Suprapubic skin (tissue), 4 donors: ENCODE data around the gene OSGIN1. TPM values are rescaled to one million over a fixed set of nuclear protein-coding genes. Genes with fewer than 3 reads are reported as not detected.

Experiments
- DNase-seq, 2 donors: peaks; one replicate each; pipeline ENCODE4 v3.0.0-alpha.2; 2019; ENCODE audit warnings: low spot score in 2 of 2
- H3K27ac ChIP-seq: fragments of 200-600 bp; sonication (generic); one replicate; pipeline ENCODE4 v1.5.1; 2019
- H3K27me3 ChIP-seq: fragments of 200-600 bp; sonication (generic); one replicate; pipeline ENCODE4 v1.5.1; 2019
- H3K36me3 ChIP-seq: fragments of 200-600 bp; sonication (generic); one replicate; pipeline ENCODE4 v1.5.1; 2019
- H3K4me1 ChIP-seq: fragments of 200-600 bp; sonication (generic); one replicate; pipeline ENCODE4 v1.5.1; 2019
- H3K4me3 ChIP-seq: fragments of 200-600 bp; sonication (generic); one replicate; pipeline ENCODE4 v1.5.1; 2019; ENCODE audit warnings: mild to moderate bottlenecking
- H3K9me3 ChIP-seq: fragments of 200-600 bp; sonication (generic); one replicate; pipeline ENCODE4 v1.5.1; 2019
- CTCF ChIP-seq, 2 donors: fragments of 200-600 bp in 1 of 2; fragments of 450-650 bp in 1 of 2; sonication (generic) in 1 of 2; IDR thresholded peaks; one replicate each; pipeline ENCODE4 v1.5.1; 2016 to 2019; ENCODE audit warnings: antibody characterized with exemption in 2 of 2, mild to moderate bottlenecking in 1 of 2, moderate library complexity in 1 of 2
- EP300 ChIP-seq: sonication (generic); formaldehyde crosslinking; IDR thresholded peaks from one replicate; pipeline ENCODE4 v1.6.1; 2017; ENCODE audit warnings: antibody characterized with exemption
- POLR2A ChIP-seq, 2 donors: fragments of 450-650 bp; IDR thresholded peaks; one replicate each; pipeline ENCODE4 v1.6.1; 2017; ENCODE audit warnings: antibody characterized with exemption in 2 of 2, mild to moderate bottlenecking in 2 of 2, moderate library complexity in 2 of 2
- POLR2AphosphoS5 ChIP-seq, 3 donors: sonication (generic); formaldehyde crosslinking; IDR thresholded peaks; one replicate each; pipeline ENCODE4 v1.6.1; 2017; ENCODE audit warnings: antibody characterized with exemption in 3 of 3
- WGBS: methylation state at CpG from one replicate; pipeline ENCODE4 v1.1.5; 2018; 5-methylcytosine and 5-hydroxymethylcytosine counted together
- total RNA-seq, 4 donors: library from RNA; depleted of rRNA; stranded (reverse); fragments of >200 nt; gene quantifications; one replicate each; pipeline ENCODE4 v1.1.0, GENCODE V29; 2016

Gene OSGIN1
- total RNA-seq, 4 donors from 2014 or later = 1.0 to 2.2 (median 1.5) TPM

GRCh38 chr16:83908798-83909197, 44.2 kb upstream of the OSGIN1 start:
- H3K4me3 ChIP-seq = no peak overlapping the region
- H3K27me3 ChIP-seq = no peaks in the 10 kb centered on the region
- 100% methylated on average over 2 of the region's 2 CpGs for WGBS
- TF ChIP-seq POLR2AphosphoS5 (IDR thresholded peaks at IDR 0.05) (no peak), CTCF (IDR thresholded peaks at IDR 0.05) (no peak), EP300 (no peak), POLR2A (IDR thresholded peaks at IDR 0.05) (no peak)
- H3K4me1 ChIP-seq = no peaks in the 10 kb centered on the region
- H3K9me3 ChIP-seq = no peaks in the 10 kb centered on the region
- DNase-seq = no peak
- peaks cover 60% of the 10 kb centered on the region for H3K36me3 ChIP-seq
- H3K27ac ChIP-seq = no peak overlapping the region

GRCh38 chr16:83911290-83911689, 41.8 kb upstream of the OSGIN1 start:
- Histone ChIP-seq H3K9me3 (no peaks in the 10 kb centered on the region), H3K36me3 (peaks cover 82% of the 10 kb centered on the region), H3K4me3 (no peak overlapping the region), H3K27me3 (no peaks in the 10 kb centered on the region), H3K27ac (no peak overlapping the region), H3K4me1 (no peaks in the 10 kb centered on the region)
- 93% methylated on average over 10 of the region's 10 CpGs for WGBS
- TF ChIP-seq POLR2A (IDR thresholded peaks at IDR 0.05) = no peak
- TF ChIP-seq EP300 = no peak
- no peak for TF ChIP-seq CTCF (IDR thresholded peaks at IDR 0.05)
- TF ChIP-seq POLR2AphosphoS5 (IDR thresholded peaks at IDR 0.05) = no peak
- DNase-seq = no peak

DNA sequence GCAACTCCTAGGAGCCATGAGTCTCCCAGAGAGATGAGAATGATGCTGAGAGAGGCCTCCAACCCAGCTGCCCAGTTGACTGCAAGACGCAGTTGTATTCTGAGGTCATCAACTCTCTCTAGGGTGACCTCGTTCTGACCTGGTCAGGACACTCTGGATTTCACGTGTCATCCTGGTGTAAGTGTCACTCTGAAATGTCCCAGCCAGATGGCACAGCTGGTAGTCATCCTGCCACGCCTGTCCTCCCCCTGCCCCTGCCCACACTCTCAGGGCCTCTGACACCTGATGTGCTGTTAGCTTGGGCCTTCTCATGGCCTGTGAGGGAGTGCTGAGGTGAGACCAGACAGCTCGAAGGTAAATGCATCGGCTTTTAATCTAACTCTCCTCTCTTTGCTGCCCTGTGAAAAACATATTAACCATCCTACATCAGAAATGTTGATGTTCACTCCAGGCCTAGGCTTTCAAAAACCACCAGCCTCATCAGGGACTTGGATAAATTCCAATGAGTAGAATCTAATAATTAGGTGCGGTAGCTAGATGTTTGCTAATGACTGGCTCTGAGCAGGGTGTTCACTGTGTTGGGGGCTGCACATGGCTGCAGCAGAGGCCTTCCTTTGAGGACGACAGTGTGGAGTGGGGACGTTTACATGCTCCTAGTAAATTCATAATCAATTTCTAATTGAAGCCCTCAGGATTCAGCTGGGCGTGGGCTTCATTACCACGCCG, 40.4 kb upstream of the OSGIN1 start:
- Histone ChIP-seq H3K9me3 (no peaks in the 10 kb centered on the region), H3K27me3 (no peaks in the 10 kb centered on the region), H3K4me3 (no peak overlapping the region), H3K27ac (no peak overlapping the region), H3K36me3 (peaks cover 88% of the 10 kb centered on the region), H3K4me1 (no peaks in the 10 kb centered on the region)
- 92% methylated on average over 11 of the region's 12 CpGs for WGBS
- DNase-seq = no peak
- no peak for TF ChIP-seq POLR2A (IDR thresholded peaks at IDR 0.05)
- TF ChIP-seq POLR2AphosphoS5 (IDR thresholded peaks at IDR 0.05) = no peak
- TF ChIP-seq CTCF (IDR thresholded peaks at IDR 0.05) = no peak
- TF ChIP-seq EP300 = no peak

- Histone ChIP-seq H3K4me1 (no peaks in the 10 kb centered on the region), H3K27me3 (no peaks in the 10 kb centered on the region), H3K4me3 (no peak overlapping the region), H3K27ac (no peak overlapping the region), H3K36me3 (peaks cover 89% of the 10 kb centered on the region), H3K9me3 (no peaks in the 10 kb centered on the region)
- 85% methylated on average over 15 of the region's 15 CpGs for WGBS
- no peak for DNase-seq
- no peak for TF ChIP-seq CTCF (IDR thresholded peaks at IDR 0.05)
- TF ChIP-seq POLR2A (IDR thresholded peaks at IDR 0.05) = no peak
- TF ChIP-seq EP300 = no peak
- no peak for TF ChIP-seq POLR2AphosphoS5 (IDR thresholded peaks at IDR 0.05)
Observed at GRCh38 chr16:83913245-83913633, 39.8 kb upstream of the OSGIN1 start.

- H3K27ac ChIP-seq = no peak overlapping the region
- H3K4me3 ChIP-seq = no peak overlapping the region
- no peak for TF ChIP-seq POLR2A (IDR thresholded peaks at IDR 0.05)
- TF ChIP-seq EP300 = no peak
- H3K4me1 ChIP-seq = no peaks in the 10 kb centered on the region
- H3K27me3 ChIP-seq = no peaks in the 10 kb centered on the region
- H3K36me3 ChIP-seq = peaks cover 89% of the 10 kb centered on the region
- H3K9me3 ChIP-seq = no peaks in the 10 kb centered on the region
- WGBS = 92% methylated on average over 18 of the region's 21 CpGs
- DNase-seq = no peak
Observed at GRCh38 chr16:83914091-83914710, 38.8 kb upstream of the OSGIN1 start.
